Endothelial cell of umbilical vein (primary cell): ENCODE results near the gene PHLDB2. TPM values are rescaled to one million over a fixed set of nuclear protein-coding genes. Genes with fewer than 3 reads are reported as not detected.

Source experiments
- BruUV-seq: library from RNA; stranded (reverse); fragments of 400-500 nt; replicated peaks from 2 replicates; lab custom pipeline; 2021; lab: Mats Ljungman, UMichigan
- CTCF ChIA-PET: fragments of 300-600, 350-600 bp; sonication (Branson Sonifier 250); formaldehyde crosslinking; loops from one replicate; lab custom pipeline; 2021; ENCODE audit warnings: antibody characterized with exemption, inconsistent platforms; lab: Charles Lee
- POLR2A ChIA-PET: fragments of 300-600, 350-600 bp; sonication (Branson Sonifier 250); formaldehyde crosslinking; loops from one replicate; lab custom pipeline; 2021; ENCODE audit warnings: antibody characterized with exemption, inconsistent platforms; lab: Charles Lee
- DNase-seq: peaks from one replicate; pipeline ENCODE4 v3.0.0-alpha.2; 2011; ENCODE audit warnings: low read depth, low spot score
- FAIRE-seq: peaks from 2 replicates; lab custom pipeline; 2011; peaks lifted over from hg19 to GRCh38; lab: Jason Lieb, UNC
- H2AFZ ChIP-seq: 2 replicates; pipeline ENCODE4 v1.6.0; 2012; ENCODE audit warnings: low read depth, low read length, control low read depth, inconsistent platforms
- H3K27ac ChIP-seq: 2 replicates; pipeline ENCODE4 v1.5.1; 2011; ENCODE audit warnings: low read depth, mild to moderate bottlenecking, control low read depth, low read length, moderate library complexity; ENCODE audit not compliant: insufficient read depth
- H3K27me3 ChIP-seq, 2 experiments: 2 replicates each; pipeline versions ENCODE4 v1.6.0 to v1.6.1; 2011; ENCODE audit warnings: low read length in 2 of 2, mixed read lengths in 1 of 2; ENCODE audit not compliant: control insufficient read depth in 2 of 2, insufficient read depth in 2 of 2
- H3K36me3 ChIP-seq, 2 experiments: 2 replicates in 1 of 2; 3 replicates in 1 of 2; pipeline ENCODE4 v1.5.1; 2011; ENCODE audit warnings: low read length in 2 of 2, mild to moderate bottlenecking in 1 of 2, moderate library complexity in 1 of 2; ENCODE audit not compliant: control insufficient read depth in 2 of 2, insufficient read depth in 2 of 2; ENCODE audit errors: extremely low read depth in 1 of 2
- H3K4me1 ChIP-seq: 3 replicates; pipeline ENCODE4 v1.5.1; 2011; ENCODE audit warnings: mild to moderate bottlenecking, low read length; ENCODE audit not compliant: control insufficient read depth, insufficient read depth; ENCODE audit errors: extremely low read depth
- H3K4me2 ChIP-seq: 2 replicates; pipeline ENCODE4 v1.6.1; 2011; ENCODE audit warnings: low read length, control low read depth, mixed read lengths; ENCODE audit not compliant: insufficient read depth
- H3K4me3 ChIP-seq, 3 experiments: fragments of 200-600 bp in 1 of 3; sonication (generic), shearing (Covaris generic) in 1 of 3; replicated peaks in 1 of 3; 2 replicates each; pipeline ENCODE4 v1.5.1; 2011 to 2016; ENCODE audit warnings: control low read depth in 3 of 3, low read length in 3 of 3, mild to moderate bottlenecking in 2 of 3, inconsistent platforms in 1 of 3, low read depth in 1 of 3, moderate library complexity in 1 of 3; ENCODE audit not compliant: insufficient read depth in 1 of 3
- H3K79me2 ChIP-seq: 2 replicates; pipeline ENCODE4 v1.6.0; 2012; ENCODE audit warnings: low read length, inconsistent platforms; ENCODE audit not compliant: control insufficient read depth, insufficient read depth
- H3K9ac ChIP-seq: replicated peaks from 2 replicates; pipeline ENCODE3; 2011; ENCODE audit warnings: low read length, control low read depth; ENCODE audit not compliant: insufficient read depth; ENCODE audit errors: extremely low read depth
- H3K9me1 ChIP-seq: replicated peaks from 3 replicates; pipeline ENCODE4 v1.6.0; 2011; ENCODE audit warnings: mild to moderate bottlenecking, low read length; ENCODE audit not compliant: control insufficient read depth, insufficient read depth; ENCODE audit errors: extremely low read depth
- H3K9me3 ChIP-seq: replicated peaks from 2 replicates; pipeline ENCODE4 v1.5.1; 2012; ENCODE audit warnings: low read length, inconsistent platforms; ENCODE audit not compliant: control insufficient read depth, insufficient read depth
- H4K20me1 ChIP-seq: replicated peaks from 2 replicates; pipeline ENCODE3; 2011; ENCODE audit warnings: mild to moderate bottlenecking, low read length; ENCODE audit not compliant: control insufficient read depth, insufficient read depth; ENCODE audit errors: extremely low read depth
- CTCF ChIP-seq, 2 donors: IDR thresholded peaks; 1 replicate in 1 of 2; 2 replicates in 1 of 2; pipeline ENCODE4 v1.5.1; 2011; ENCODE audit warnings: low read length in 2 of 2, mild to moderate bottlenecking in 2 of 2, moderate library complexity in 2 of 2, control low read depth in 1 of 2, inconsistent platforms in 1 of 2, low read depth in 1 of 2; ENCODE audit not compliant: insufficient read depth in 1 of 2; ENCODE audit errors: extremely low read depth in 1 of 2
- EZH2 ChIP-seq: IDR thresholded peaks from 2 replicates; pipeline ENCODE4 v1.6.1; 2012; ENCODE audit warnings: borderline replicate concordance, low read depth, mild to moderate bottlenecking, moderate library complexity, low read length, inconsistent platforms; ENCODE audit not compliant: severe bottlenecking
- FOS ChIP-seq: IDR thresholded peaks from 2 replicates; pipeline ENCODE4 v1.6.1; 2011; ENCODE audit warnings: mild to moderate bottlenecking, low read length, moderate library complexity, borderline replicate concordance; ENCODE audit not compliant: insufficient read depth
- GATA2 ChIP-seq: IDR thresholded peaks from 2 replicates; pipeline ENCODE4 v1.7.0; 2011; ENCODE audit warnings: low read depth, mild to moderate bottlenecking, moderate library complexity, mixed read lengths, low read length; ENCODE audit not compliant: insufficient read length, insufficient read depth
- JUN ChIP-seq: IDR thresholded peaks from 2 replicates; pipeline ENCODE4 v1.6.1; 2011; ENCODE audit warnings: borderline replicate concordance, low read depth; ENCODE audit not compliant: insufficient read length, insufficient read depth
- MAX ChIP-seq: IDR thresholded peaks from 2 replicates; pipeline ENCODE4 v1.6.1; 2011; ENCODE audit not compliant: insufficient read depth, insufficient read length
- MYC ChIP-seq: IDR thresholded peaks from one replicate; pipeline ENCODE4 v1.6.1; 2011; ENCODE audit warnings: mild to moderate bottlenecking, low read depth, low read length
- POLR2A ChIP-seq: IDR thresholded peaks from 2 replicates; pipeline ENCODE4 v1.6.1; 2012; ENCODE audit warnings: low read depth, mild to moderate bottlenecking, control low read depth, low read length
- POLR2AphosphoS5 ChIP-seq: IDR thresholded peaks from 2 replicates; pipeline ENCODE4 v1.6.1; 2012; ENCODE audit warnings: low read depth, mild to moderate bottlenecking, control low read depth, low read length, moderate library complexity; ENCODE audit not compliant: insufficient read depth
- dilution Hi-C: fragments of 300-500 bp; cut with MboI; formaldehyde crosslinking; loops from one replicate; pipeline ENCODE4 v1.15.0; 2019; ENCODE audit warnings: low sequenced_read_pairs; ENCODE audit not compliant: extremely low pct_ligation_motif_present
- intact Hi-C: fragments of 100-400 bp; cut with micrococcal nuclease; formaldehyde crosslinking; loops from one replicate; pipeline ENCODE4 v1.10.0; 2022
- polyA plus RNA-seq, 4 experiments: library from polyadenylated mRNA; depleted of rRNA in 3 of 4; stranded (reverse) in 3 of 4; unstranded in 1 of 4; fragments of >200 nt; gene quantifications; 2 replicates each; pipeline versions ENCODE4 v1.2.1 to v1.2.3, GENCODE V29; 2011 to 2012; ENCODE audit warnings: missing spikeins in 1 of 4
- total RNA-seq: library from RNA; stranded (reverse); gene quantifications from 2 replicates; pipeline ENCODE4 v1.2.3, GENCODE V29; 2021

Gene PHLDB2
- total and polyA plus RNA-seq, 2 donors (not counting 3 experiments of a cell fraction or from before 2014, with no cell fraction given) = 22.4 to 104 TPM

DNA sequence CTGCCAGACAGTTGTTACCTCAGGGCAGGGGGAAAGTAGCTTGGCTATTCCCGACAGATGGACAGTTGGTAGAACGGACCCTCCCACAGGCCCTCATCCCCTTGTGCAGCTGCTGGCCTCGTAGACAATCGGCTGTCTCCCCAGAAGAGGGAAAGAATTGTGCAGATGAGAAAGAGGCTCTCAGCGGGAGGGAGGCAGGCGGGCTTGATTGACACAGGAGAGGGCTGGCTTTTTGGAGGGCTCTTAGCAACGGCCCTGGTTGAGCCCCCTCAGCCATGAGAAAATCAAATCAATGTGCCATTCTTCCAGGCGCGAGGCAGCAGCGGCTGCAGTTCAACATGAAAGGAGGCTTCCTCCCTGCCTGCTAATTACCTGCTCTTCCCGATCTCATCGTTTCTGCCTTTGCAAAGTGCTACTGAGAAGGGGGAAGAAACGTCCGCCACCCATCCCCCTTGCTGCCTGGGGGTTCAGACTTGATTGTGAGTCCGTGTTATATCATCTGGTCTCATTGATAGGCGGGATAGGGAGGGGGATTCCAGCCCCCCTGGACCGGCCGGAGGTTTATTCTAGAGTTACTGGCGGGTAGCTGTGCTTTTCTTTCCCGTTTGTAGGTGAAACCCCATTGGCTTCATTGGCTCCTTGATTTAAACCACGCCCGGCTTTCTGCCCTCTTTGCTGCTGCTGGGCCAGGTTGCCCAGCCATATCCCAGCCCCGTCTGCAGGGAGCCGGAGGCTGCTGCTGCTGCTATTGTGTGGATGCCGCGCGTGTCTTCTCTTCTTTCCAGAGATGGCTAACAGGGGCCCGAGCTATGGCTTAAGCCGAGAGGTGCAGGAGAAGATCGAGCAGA lies 139.8 kb downstream of the PHLDB2 start, which contains the start of gene TAGLN3:
TSS of gene TAGLN3 (plus strand) at position 287 of the 848 bp plus-strand sequence. CDS start at position 788, 501 bp downstream.
- Histone ChIP-seq H3K36me3 (no peaks in the 10 kb centered on the region), H3K9ac (no peak within 1 kb of the TSS), H3K4me3 (peak within 1 kb of the TSS; percentile 11 to 68 (median 34)), H3K9me1 (no peaks in the 10 kb centered on the region), H3K79me2 (no peaks in the 10 kb centered on the region), H3K27ac (no peak within 1 kb of the TSS), H4K20me1 (no peaks in the 10 kb centered on the region), H2AFZ (peak within 1 kb of the TSS; percentile 98), H3K9me3 (no peaks in the 10 kb centered on the region), H3K27me3 (no peaks in the 10 kb centered on the region), H3K4me1 (peaks cover 10% of the 10 kb centered on the region), H3K4me2 (peak within 1 kb of the TSS; percentile 87)
- ChIA-PET POLR2A (no interaction called here), CTCF (interaction anchor here (1.1 to 14.6 kb wide), 7 partner anchors 10 to 113 kb away, joined by 3 to 291 read pairs (median 7); partner anchors contain the start of gene ABHD10)
- BruUV-seq = no TSS peak
- TF ChIP-seq POLR2A = no peak
- TF ChIP-seq EZH2 = no peak
- no peak for TF ChIP-seq JUN
- TF ChIP-seq MYC = no peak
- no peak for TF ChIP-seq POLR2AphosphoS5
- no peak for TF ChIP-seq CTCF (IDR thresholded peaks at IDR 0.05; ENCODE audit: extremely low read depth in 1 of 2, insufficient read depth in 1 of 2, low read depth in 1 of 2, low read length in 2 of 2)
- no peak for TF ChIP-seq MAX
- no peak for TF ChIP-seq GATA2
- no peak for TF ChIP-seq FOS
- dilution Hi-C loops (no loop called here), intact Hi-C loops (no loop called here)
- DNase-seq = peak; percentile 20
- peak; percentile 59 for FAIRE-seq
